Fibroblast of upper back skin (primary cell): ENCODE measurements around the gene CCND1.
"Not testable (repeated sequence)": the region's sequence is repeated elsewhere in the genome, so short reads cannot be mapped to it uniquely, and the experiment has no call there.

ENCODE experiments used
- DNase-seq: peaks from one replicate; pipeline ENCODE4 v3.0.0-alpha.2; 2013

Gene CCND1

DNA sequence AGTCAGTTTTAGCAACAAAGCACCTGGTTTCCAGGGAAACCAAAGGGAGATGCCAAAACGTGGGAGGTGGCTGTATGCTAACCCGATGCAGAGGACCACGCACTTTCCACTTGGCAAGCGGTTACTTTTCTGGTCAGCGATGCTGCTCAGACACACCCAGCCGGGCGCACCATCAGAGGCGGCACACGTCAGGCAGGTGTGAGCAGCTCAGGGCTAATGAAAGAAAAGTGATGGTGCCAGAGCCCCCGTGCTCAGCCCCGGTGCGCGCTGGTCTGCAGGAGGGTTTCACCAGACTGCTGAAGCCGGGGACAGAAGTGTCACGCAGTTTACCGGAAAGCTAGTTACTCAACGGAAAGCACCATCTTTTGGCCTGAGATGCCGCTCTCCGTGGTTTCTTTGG lies 28.5 kb downstream of the CCND1 start:
- DNase-seq, result no peak

GRCh38 chr11:69670158-69670845 lies 29.3 kb downstream of the CCND1 start:
- DNase-seq, result peak; percentile 79

GRCh38 chr11:69671734-69672465 lies 30.9 kb downstream of the CCND1 start:
- DNase-seq, result no peak

DNA sequence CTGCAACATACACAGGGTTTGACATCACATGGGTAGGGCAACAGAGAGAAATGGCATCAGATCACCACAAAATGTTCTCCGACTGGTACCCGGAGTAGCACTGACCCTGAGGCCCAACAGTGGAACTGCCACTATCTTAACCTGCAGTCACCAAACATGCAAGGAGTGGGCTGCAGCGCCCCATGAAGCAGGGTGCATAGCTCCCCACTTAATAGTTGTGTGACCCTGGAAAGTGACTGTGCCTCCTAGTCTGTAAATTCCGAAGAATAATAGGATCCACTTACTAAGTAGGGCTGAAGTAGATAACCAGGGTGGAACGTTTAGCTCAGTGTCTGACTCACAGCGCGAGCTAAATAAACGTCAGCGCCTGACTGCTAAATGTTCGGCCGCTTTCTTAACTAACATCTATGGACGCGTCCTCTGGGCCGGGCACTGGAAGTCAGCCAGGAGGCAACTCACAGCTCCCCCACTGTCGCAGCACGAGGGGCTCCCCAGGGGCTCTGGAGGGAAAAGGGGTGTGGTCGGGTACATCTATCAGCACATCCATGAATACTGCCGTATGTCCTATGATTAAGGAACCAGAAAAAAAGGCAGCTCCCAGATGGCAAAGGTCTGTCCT lies 33.4 kb downstream of the CCND1 start:
- DNase-seq, result peak; percentile 53

- peak; percentile 95 for DNase-seq
Measured at GRCh38 chr11:69674886-69675714, 34.1 kb downstream of the CCND1 start, which contains the start of gene LTO1. Gene LTO1, minus strand, starts transcription at chr11:69675353. Its CDS starts 114 bp downstream, at chr11:69675239.

DNA sequence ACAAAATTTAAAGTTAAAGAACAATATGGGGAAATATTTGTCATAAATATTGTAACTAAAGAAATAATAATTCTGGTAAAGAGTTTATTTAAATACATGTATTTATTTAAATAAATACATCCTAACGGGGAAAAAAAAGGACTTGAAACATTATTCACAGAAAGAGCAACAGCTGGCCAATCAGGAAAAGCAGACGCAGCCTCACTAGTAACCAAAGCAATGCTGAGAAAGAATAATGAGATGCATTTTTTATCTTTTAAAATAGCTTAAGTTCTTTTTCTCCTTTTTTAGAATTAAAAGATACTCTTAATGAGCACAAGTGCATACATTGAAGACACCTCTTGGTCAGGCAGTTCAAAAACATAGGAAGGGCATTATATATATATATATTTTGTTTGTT lies 36.8 kb downstream of the CCND1 start:
- DNase-seq, result no peak

- no peak for DNase-seq
Measured at GRCh38 chr11:69680688-69681087, 39.7 kb downstream of the CCND1 start.

- DNase-seq, result no peak
Measured at GRCh38 chr11:69682221-69682620, 41.3 kb downstream of the CCND1 start.

DNA sequence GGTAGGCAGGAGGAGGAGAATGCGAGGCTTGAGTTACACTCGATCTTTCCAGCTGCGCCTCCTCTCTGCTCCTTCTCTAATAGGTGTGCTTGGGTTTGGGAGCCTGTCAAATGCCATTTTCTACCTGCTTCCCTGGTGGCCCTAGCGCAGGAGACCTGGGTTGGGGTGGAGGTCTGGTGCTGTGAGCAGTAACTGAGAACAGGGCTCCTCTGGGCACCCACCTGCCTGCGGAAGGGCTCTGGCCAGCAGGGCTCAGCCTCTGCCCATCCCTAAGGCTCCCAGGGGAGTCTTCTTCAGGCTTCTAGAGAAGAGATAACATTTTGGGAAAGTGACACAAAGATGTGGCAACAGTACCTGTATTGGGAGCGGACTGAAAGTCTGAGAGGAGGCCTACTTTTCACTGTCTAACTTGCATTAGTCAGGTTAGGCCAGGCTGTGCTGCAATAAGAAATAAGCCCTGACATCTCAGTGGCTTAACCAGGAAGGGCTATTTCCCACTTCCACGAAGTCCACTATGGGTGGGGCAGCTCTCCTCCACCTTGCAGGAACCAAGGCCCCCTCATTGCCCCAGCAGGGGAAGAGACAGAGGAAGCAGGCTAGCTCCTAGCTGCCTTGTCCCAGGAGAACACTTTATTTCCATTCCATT lies 41.8 kb downstream of the CCND1 start:
- DNase-seq, result no peak

DNA sequence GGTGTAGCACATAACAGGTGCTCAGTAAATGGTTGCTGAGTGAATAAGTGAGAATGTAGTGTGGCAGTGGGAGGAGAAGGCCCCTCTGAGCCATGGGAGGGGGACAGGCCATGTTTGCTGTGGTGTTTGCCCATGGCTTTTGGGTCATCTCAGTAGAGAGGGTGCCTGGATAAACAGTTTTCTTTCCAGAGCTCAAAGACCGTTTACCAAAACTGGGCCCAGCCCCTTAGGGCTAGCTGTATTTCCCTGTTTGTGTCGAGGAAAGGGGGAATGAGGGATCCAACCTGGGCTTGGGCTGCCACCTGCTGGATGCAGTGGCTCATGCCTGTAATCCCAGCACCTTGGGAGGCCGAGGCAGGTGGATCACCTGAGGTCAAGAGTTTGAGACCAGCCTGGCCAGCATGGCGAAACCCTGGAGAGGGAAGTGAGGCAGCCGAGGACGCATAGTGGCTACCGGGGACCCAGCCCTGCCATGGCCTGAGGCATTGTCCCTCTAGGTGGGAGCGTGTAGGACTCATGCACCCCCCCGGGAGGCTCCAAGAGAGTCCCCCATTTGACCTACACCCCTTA lies 42.9 kb downstream of the CCND1 start:
- no peak for DNase-seq

DNA sequence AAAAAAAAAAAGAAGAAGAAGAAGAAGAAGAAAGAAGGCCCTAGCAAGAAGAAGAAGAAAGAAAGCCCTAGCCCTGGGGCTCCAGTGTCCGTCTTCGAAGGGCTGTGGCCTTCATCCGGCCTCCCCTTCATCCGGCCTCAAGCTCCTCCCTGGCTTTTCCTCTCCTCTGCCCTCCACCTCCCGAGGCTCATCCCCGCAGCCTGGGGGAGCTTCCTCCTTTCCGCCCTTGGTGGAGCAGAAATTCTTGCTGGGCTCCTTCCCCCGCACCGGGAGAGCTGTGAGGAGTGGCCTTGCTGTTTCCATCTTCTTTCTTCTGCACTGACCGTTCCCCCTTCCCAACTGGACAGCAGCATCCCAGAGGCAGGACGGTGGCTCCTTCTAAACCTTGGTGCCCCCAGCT lies 43.7 kb downstream of the CCND1 start:
- no peak for DNase-seq

DNA sequence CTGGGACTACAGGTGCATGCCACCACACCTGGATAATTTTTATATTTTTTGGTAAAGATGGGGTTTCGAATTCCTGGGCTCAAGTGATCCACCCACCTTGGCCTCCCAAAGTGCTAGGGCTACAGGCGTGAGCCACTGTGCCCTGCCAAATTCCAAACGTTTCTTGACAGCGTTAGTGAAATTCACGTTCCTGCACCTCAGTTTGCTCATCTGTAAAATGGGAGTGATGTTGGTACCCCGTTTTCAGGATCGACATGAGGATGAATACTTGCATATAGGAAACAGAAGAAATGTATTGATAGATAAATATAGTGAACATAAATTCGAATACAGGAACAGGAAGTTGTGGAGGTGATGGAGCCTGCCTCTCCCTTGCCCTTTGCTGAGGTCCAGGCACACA lies 44.4 kb downstream of the CCND1 start:
- DNase-seq, result no peak

DNA sequence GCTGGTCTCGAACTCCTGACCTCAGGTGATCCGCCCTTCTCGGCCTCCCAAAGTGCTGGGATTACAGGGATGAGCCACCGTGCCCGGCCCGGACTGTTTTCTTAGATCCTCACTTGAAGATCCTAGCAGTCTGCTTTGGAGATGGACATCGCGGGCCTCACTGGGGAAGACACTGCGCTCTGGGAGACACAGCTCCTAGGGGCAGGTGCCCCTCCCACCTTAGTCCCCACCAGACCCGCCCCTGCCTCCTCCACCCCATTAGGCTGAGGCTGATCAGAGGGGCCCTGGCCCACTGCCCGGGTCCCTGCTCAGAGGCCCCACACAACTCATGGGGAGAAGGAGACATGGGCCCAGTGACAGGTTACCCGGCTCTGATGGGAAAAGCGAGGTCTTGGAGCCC lies 45.5 kb downstream of the CCND1 start:
- DNase-seq, result no peak

- DNase-seq, result no peak
Measured at GRCh38 chr11:69686856-69687255, 45.9 kb downstream of the CCND1 start.

GRCh38 chr11:69687969-69688771 lies 47.2 kb downstream of the CCND1 start:
- DNase-seq, result not testable (repeated sequence)

- no peak for DNase-seq
Measured at GRCh38 chr11:69689484-69690319, 48.7 kb downstream of the CCND1 start.

DNA sequence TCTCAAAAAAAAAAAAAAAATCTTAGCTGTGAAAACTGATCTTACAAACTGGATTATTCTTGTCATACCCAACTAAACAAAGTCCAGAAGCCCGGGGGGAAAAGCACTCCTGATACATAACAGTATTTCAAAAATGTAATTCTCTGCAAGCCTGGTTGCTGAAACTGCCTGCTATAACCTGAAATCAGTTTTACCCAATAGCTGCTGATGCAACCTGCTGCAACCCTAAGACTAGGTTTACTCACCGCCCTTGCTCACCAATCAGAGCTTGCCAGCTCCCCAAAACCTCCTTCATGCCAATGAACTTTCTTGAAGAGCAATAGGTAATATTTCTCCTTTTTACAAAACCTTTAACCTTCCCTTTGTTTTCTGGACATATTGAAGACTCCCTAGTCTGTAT lies 50.5 kb downstream of the CCND1 start:
- peak; percentile 54 for DNase-seq

DNA sequence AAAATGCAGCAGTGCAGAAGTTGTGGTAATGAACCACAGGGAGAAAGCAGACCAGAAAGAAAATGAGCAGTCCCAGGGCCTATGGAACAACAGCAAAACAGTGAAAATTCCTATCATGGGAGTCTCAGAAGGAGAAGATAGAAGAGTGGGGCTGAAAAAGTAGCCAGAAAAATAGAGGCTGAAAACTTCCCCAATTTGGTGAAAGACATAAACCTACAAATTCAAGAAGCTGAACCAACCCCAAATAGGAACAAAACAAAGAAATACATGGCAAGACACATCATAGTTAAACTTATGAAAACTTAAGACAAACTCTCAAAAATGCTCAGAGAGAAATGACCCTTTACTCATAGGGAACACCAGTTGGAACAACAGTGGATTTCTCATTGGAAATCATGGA lies 51.5 kb downstream of the CCND1 start:
- DNase-seq, result no peak

DNA sequence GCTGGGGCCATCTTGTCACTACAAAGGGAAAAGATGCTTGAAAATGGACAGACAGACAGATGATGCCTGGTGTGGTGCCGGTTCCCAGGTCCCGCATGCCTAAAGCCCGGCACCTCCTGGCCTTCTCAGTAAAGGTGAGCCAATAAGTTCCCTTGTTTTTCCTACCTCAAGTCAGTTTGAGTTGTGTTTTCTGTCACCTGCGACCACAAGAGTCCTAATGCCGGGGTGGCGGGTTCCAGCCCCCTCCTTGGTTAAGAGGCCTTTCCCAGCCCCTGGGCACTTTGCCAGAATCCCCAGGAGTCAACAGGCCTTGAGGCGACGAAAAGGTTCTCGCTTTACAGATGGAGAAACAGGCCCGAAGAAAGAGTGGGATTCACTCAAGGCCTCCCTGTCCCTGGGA lies 53.8 kb downstream of the CCND1 start:
- DNase-seq, result no peak

DNA sequence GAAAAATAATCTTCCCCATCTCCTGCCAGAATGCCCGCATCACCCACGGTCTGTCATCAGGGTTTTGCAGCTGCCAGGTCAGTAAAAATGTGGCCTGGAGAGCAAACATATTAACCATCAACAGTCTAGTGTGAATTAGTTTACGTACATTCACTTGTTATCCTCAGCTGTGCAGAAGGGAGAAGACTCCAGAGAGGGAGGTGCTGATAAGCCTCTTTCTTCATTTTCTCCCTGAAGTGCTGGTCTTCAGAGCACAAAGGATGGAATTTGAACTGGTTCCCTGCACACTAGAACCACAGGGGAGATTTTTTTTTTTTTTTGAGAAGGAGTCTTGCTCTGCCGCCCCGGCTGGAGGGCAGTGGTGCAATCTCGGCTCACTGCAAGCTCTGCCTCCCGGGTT lies 54.6 kb downstream of the CCND1 start:
- DNase-seq, result no peak
